ENCODE results near the gene UBR2. TPM values are rescaled to one million over a fixed set of nuclear protein-coding genes. Genes with fewer than 3 reads are reported as not detected.
A peak's percentile ranks its signal among the peaks of the same experiment; 100 is the strongest.

UBR2 gene
- total RNA-seq, result 10 to 100 TPM; 33.3 to 39.7 TPM
- 10 to 100 TPM; 20.3 to 20.8 TPM for polyA plus RNA-seq (ENCODE audit: insufficient read length in 2 of 2)
- long read RNA-seq, donor 1, result 0 reads
- long read RNA-seq, donor 2, result 0 reads
- long read RNA-seq, donor 3, result 0 reads
- long read RNA-seq, donor 4, partial matches to known transcripts, result 23 of 23 reads
- long read RNA-seq, donor 4, other reads (novel, unspliced or antisense), result 0 of 23 reads

DNA sequence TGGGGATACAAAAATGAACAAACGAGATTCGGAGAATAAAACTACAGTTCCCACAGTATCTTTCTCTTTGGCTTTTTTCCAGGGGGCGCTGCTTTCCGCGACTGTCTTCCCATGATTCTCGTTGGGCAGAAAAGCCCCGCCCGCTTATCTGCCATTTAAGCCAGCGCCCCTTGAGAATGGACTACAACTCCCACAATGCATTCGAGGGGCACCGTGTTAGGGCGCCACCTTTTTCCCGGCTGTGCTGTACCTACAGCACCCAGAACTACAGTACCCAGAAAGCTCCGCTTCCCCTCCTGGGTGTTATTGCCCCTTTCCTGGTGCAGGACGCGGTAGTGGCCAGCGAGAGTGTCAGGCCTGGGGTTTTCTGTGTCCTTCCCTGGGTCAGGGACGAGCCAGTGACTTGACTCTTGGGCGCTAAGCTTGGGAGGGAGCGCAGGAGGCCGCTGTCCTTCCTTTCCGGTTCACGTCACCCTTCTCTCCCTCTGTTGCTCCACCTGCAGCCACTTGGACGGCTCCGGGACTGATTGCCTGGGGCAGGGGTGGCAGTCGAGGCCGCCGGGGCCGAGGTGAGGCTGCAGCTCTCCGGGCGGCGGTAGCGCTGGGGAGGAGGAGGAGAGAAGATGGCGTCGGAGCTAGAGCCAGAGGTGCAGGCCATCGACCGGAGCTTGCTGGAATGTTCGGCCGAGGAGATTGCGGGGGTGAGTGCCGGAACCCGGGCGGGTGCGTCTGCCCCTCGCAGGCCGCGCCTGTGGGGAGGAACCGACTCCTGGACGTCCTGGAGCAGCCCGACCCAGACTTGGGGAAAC is at the start of gene UBR2:
Gene UBR2, plus strand, starts transcription at position 333 of the 809 bp plus-strand sequence. Its CDS starts 291 bp downstream, at position 624.
- peaks cover 5% of the 10 kb centered on the region for H3K4me1 ChIP-seq (ENCODE audit: control insufficient read depth, insufficient read depth, low read length)
- peak within 1 kb of the TSS; percentile 99 for H3K4me3 ChIP-seq (ENCODE audit: low read depth, low read length)
- peaks cover 2% of the 10 kb centered on the region for H3K36me3 ChIP-seq (ENCODE audit: control insufficient read depth, insufficient read depth, low read length)
- peak; percentile 93 to 100 (median 98) for DNase-seq (ENCODE audit: low read depth in 4 of 6, low spot score in 6 of 6)
- peak within 1 kb of the TSS; percentile 99 for H3K27ac ChIP-seq (ENCODE audit: low read depth, low read length)
- H3K27me3 ChIP-seq (ENCODE audit: control insufficient read depth, insufficient read depth, low read length), result no peaks in the 10 kb centered on the region
- H3K9me3 ChIP-seq (ENCODE audit: control insufficient read depth, insufficient read depth, low read length), result no peaks in the 10 kb centered on the region
- under 1% methylated on average over 50 of the region's 50 CpGs for WGBS (ENCODE audit: insufficient coverage)

DNA sequence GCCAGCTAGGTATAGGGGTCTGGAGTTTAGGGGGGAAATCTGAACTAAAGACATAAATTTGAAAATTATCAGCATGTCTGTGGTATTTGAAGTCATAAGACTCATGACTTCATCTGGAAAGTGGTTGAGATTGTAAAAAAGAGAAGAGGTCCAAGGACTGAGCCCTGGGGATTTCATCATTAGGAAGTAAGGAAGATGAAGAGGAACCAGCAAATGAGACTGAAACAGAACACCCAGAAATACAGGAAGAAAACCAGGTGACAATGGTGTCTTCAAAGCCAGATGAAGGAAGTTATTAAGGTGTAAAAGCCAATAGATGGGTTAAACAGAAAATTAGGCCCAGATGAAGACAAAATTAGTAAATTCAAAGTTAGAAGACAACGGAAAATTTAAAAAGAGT is 49.1 kb upstream of the UBR2 start:
- no peak overlapping the region for H3K27ac ChIP-seq (ENCODE audit: low read depth, low read length)
- no peaks in the 10 kb centered on the region for H3K36me3 ChIP-seq (ENCODE audit: control insufficient read depth, insufficient read depth, low read length)
- no peaks in the 10 kb centered on the region for H3K9me3 ChIP-seq (ENCODE audit: control insufficient read depth, insufficient read depth, low read length)
- no peak for DNase-seq (ENCODE audit: low read depth in 4 of 6, low spot score in 6 of 6)
- WGBS (ENCODE audit: insufficient coverage), result 100% methylated on average over 1 of the region's 1 CpG
- H3K4me1 ChIP-seq (ENCODE audit: control insufficient read depth, insufficient read depth, low read length), result no peaks in the 10 kb centered on the region
- no peak overlapping the region for H3K4me3 ChIP-seq (ENCODE audit: low read depth, low read length)
- H3K27me3 ChIP-seq (ENCODE audit: control insufficient read depth, insufficient read depth, low read length), result no peaks in the 10 kb centered on the region

DNA sequence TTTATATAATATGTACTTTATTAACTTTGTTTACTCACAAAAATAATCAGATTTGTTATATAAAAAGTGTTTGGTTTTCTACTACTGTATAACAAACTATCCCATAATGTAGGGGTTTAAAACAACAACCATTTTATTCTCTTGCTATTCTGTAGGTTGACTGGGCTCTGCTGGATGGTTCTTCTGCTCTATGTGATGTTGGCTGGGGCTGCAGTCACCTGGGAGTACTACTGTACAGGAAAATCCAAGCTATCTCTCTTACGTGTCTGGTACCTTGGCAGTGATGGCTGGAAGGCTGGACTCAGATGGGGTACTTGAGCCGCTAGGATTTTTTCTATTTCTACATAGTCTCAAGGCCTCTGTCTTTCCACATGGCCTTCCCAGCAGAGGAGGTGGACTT is 44.0 kb upstream of the UBR2 start:
- H3K4me3 ChIP-seq (ENCODE audit: low read depth, low read length), result no peak overlapping the region
- WGBS (ENCODE audit: insufficient coverage), result 100% methylated on average over 2 of the region's 2 CpGs
- no peaks in the 10 kb centered on the region for H3K27me3 ChIP-seq (ENCODE audit: control insufficient read depth, insufficient read depth, low read length)

DNA sequence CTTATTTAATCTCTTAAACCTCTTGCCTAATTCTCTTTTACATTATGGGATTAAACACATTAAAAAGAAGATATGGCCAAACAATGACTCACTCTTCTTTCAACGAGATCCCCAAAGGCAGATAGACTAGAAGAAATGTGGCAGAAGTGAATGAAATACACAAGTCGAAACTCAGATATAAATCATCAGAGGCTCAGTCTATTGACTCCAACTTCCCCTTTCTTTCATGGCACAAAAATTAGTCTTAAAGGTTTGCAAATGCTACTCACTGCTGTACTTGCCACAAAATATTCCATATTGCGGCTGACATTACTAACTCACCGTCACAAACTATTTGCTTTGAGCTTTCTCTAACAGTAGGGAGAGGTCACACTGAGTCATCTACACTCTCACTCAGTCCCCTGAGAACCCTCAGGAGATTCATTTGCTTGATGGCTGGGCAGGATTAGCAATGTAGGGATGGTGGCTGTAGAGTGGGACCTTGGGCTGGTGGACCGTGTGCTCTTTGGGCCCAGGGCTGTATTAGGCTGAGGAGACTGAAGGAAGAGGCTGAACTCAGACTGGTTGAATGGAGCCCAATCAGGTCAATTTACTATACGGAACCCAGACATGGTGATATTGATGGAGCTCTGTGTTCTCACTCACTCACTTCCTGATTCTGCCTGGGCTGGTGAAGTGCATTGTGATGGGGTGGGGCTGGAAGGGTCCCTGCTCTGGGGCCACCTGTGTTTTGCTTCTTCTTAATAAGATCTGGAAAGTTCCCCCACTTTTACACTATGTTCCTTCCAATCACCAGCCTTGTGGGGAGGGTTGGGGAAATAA is 42.8 kb upstream of the UBR2 start:
- Histone ChIP-seq H3K4me1 (ENCODE audit: control insufficient read depth, insufficient read depth, low read length) (no peaks in the 10 kb centered on the region), H3K9me3 (ENCODE audit: control insufficient read depth, insufficient read depth, low read length) (no peaks in the 10 kb centered on the region), H3K4me3 (ENCODE audit: low read depth, low read length) (no peak overlapping the region), H3K36me3 (ENCODE audit: control insufficient read depth, insufficient read depth, low read length) (no peaks in the 10 kb centered on the region), H3K27ac (ENCODE audit: low read depth, low read length) (no peak overlapping the region), H3K27me3 (ENCODE audit: control insufficient read depth, insufficient read depth, low read length) (no peaks in the 10 kb centered on the region)
- no peak for DNase-seq (ENCODE audit: low read depth in 4 of 6, low spot score in 6 of 6)
- 100% methylated on average over 1 of the region's 6 CpGs for WGBS (ENCODE audit: insufficient coverage)

More for the DNA sequence above, 44.0 kb upstream of the UBR2 start:
- H3K9me3 ChIP-seq (ENCODE audit: control insufficient read depth, insufficient read depth, low read length), result no peaks in the 10 kb centered on the region
- no peak overlapping the region for H3K27ac ChIP-seq (ENCODE audit: low read depth, low read length)
- no peaks in the 10 kb centered on the region for H3K36me3 ChIP-seq (ENCODE audit: control insufficient read depth, insufficient read depth, low read length)
- DNase-seq (ENCODE audit: low read depth in 4 of 6, low spot score in 6 of 6), result no peak
- H3K4me1 ChIP-seq (ENCODE audit: control insufficient read depth, insufficient read depth, low read length), result no peaks in the 10 kb centered on the region

DNA sequence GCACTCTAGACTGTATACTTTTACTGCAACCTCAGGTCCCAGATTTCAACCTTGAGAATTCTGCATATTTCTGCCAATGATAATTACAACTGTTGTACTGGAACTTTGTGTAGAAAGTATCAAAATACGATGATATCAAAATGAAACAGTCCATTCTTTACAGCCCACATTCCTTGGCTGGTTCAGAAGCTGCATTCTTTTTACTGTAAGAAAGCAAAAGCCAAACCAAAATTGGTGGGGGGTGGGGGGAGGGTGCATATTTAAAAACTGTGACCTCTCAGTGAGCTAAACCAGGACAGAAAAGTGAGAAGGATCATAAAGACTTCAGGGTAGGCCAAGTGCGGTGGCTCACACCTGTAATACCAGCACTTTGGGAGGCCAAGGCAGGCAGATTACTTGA is 41.8 kb upstream of the UBR2 start:
- Histone ChIP-seq H3K27me3 (ENCODE audit: control insufficient read depth, insufficient read depth, low read length) (no peaks in the 10 kb centered on the region), H3K4me3 (ENCODE audit: low read depth, low read length) (no peak overlapping the region), H3K27ac (ENCODE audit: low read depth, low read length) (no peak overlapping the region), H3K36me3 (ENCODE audit: control insufficient read depth, insufficient read depth, low read length) (no peaks in the 10 kb centered on the region), H3K4me1 (ENCODE audit: control insufficient read depth, insufficient read depth, low read length) (no peaks in the 10 kb centered on the region), H3K9me3 (ENCODE audit: control insufficient read depth, insufficient read depth, low read length) (no peaks in the 10 kb centered on the region)
- WGBS (ENCODE audit: insufficient coverage), result 88% methylated on average over 1 of the region's 2 CpGs
- no peak for DNase-seq (ENCODE audit: low read depth in 4 of 6, low spot score in 6 of 6)

DNA sequence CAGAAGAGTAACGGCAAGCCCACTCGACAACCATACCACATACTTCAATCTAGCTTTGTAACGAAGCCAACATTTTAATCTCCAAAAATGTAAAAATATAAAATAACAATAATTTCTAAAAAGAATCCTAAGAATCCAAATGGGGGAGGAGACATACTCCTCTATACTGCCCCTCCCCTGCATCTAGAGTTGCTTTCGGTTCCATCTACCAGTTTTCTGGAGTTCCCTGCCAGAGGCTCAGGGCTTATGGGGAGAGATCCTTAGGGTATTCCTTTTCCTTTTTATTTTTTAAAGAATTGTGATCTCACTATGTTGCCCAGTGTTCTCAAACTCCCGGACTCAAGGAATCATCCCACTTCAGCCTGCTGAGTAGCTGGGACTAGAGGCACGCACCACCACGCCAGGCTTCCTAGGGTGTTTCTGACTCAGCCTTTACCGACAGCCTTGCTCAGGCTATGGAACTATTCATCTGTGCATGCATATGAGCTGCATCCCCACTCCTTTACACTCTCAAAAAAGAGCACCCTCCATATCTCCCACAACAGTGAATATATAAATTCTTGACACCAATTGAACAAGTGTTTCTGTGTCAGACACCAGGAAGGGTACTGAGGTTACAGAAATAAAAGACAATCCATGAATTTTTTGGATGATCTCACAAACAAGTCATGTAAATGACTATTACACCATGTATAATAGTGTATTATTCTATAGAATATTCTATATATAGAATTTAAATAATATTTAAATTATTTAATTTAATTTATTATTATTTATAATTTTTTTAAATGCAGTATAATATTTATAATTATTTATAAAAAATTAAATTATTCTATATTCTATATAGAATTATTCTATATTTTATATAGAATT is 40.7 kb upstream of the UBR2 start:
- 70% methylated on average over 4 of the region's 8 CpGs for WGBS (ENCODE audit: insufficient coverage)
- H3K4me3 ChIP-seq (ENCODE audit: low read depth, low read length), result no peak overlapping the region
- no peak overlapping the region for H3K27ac ChIP-seq (ENCODE audit: low read depth, low read length)
- no peaks in the 10 kb centered on the region for H3K9me3 ChIP-seq (ENCODE audit: control insufficient read depth, insufficient read depth, low read length)
- H3K36me3 ChIP-seq (ENCODE audit: control insufficient read depth, insufficient read depth, low read length), result no peaks in the 10 kb centered on the region
- H3K4me1 ChIP-seq (ENCODE audit: control insufficient read depth, insufficient read depth, low read length), result no peaks in the 10 kb centered on the region
- DNase-seq (ENCODE audit: low read depth in 4 of 6, low spot score in 6 of 6), result no peak
- H3K27me3 ChIP-seq (ENCODE audit: control insufficient read depth, insufficient read depth, low read length), result no peaks in the 10 kb centered on the region

DNA sequence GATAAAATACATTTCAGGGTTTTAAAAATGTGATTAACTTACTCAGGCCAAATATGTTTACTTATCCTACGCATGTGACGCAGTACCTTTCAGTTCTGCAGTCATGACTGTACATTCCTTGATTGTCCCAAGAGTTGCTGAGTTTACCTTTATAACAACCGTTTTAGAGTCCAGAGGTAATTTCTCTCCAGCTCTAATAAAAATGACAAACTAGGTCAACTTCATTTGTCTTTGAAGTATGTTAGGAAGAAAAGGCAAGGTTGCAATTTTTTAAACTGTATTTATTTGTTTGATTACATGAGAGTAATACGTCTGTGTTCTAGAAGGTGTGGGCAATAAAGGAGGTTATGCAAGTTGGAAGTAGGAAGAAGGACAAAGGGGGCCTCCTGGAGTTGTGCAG is 38.6 kb upstream of the UBR2 start:
- no peaks in the 10 kb centered on the region for H3K36me3 ChIP-seq (ENCODE audit: control insufficient read depth, insufficient read depth, low read length)
- no peak overlapping the region for H3K27ac ChIP-seq (ENCODE audit: low read depth, low read length)
- H3K4me3 ChIP-seq (ENCODE audit: low read depth, low read length), result no peak overlapping the region
- H3K4me1 ChIP-seq (ENCODE audit: control insufficient read depth, insufficient read depth, low read length), result no peaks in the 10 kb centered on the region
- no peaks in the 10 kb centered on the region for H3K9me3 ChIP-seq (ENCODE audit: control insufficient read depth, insufficient read depth, low read length)
- H3K27me3 ChIP-seq (ENCODE audit: control insufficient read depth, insufficient read depth, low read length), result no peaks in the 10 kb centered on the region
- DNase-seq (ENCODE audit: low read depth in 4 of 6, low spot score in 6 of 6), result no peak
- WGBS (ENCODE audit: insufficient coverage), result 100% methylated on average over 1 of the region's 4 CpGs

DNA sequence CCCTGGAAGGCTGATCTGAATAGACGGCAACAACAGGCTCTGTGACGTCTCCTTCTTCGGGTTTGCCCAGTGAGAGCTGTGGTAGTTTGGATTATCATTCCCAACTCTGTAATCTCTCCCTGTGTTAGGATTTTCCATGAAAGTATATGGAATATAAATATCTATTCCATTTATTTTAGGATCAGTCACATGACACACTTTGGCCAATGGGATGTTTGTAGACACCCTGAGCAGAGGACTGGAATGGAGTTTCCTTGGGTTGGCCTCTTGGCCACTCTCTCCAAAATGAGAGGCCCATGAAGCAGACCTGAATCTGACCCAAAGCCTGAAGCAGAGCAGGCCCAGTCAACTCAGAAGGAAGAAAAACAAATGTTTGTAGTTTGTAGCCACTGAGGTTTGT is 37.2 kb upstream of the UBR2 start:
- Histone ChIP-seq H3K36me3 (ENCODE audit: control insufficient read depth, insufficient read depth, low read length) (no peaks in the 10 kb centered on the region), H3K9me3 (ENCODE audit: control insufficient read depth, insufficient read depth, low read length) (no peaks in the 10 kb centered on the region), H3K4me1 (ENCODE audit: control insufficient read depth, insufficient read depth, low read length) (no peaks in the 10 kb centered on the region), H3K27me3 (ENCODE audit: control insufficient read depth, insufficient read depth, low read length) (no peaks in the 10 kb centered on the region), H3K27ac (ENCODE audit: low read depth, low read length) (no peak overlapping the region), H3K4me3 (ENCODE audit: low read depth, low read length) (no peak overlapping the region)
- no peak for DNase-seq (ENCODE audit: low read depth in 4 of 6, low spot score in 6 of 6)
- no CpG with 5 or more reads among the region's 3 CpGs for WGBS (ENCODE audit: insufficient coverage)

DNA sequence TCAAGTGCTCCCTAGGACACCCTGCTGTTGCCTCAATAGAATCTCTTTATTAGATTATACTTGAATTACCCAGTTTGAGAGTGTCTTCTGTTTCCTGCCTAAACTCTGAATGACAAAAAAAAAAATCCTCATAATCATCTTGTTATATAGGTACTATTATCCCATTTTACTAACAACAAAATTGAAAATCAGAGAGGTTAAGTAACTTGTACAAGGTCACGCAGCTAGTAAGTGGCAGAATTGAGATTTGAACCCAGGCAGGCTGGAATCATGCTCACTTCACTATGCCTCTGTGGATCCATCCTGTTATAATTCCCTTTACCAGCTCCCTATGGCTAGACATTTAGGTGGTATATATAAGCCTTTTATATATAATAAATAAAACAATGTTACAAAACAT is 36.6 kb upstream of the UBR2 start:
- no peak for DNase-seq (ENCODE audit: low read depth in 4 of 6, low spot score in 6 of 6)
- WGBS (ENCODE audit: insufficient coverage), result no CpG with 5 or more reads among the region's 1 CpG

More for the DNA sequence above, 36.6 kb upstream of the UBR2 start:
- no peak overlapping the region for H3K27ac ChIP-seq (ENCODE audit: low read depth, low read length)
- no peaks in the 10 kb centered on the region for H3K36me3 ChIP-seq (ENCODE audit: control insufficient read depth, insufficient read depth, low read length)
- no peaks in the 10 kb centered on the region for H3K9me3 ChIP-seq (ENCODE audit: control insufficient read depth, insufficient read depth, low read length)
- H3K27me3 ChIP-seq (ENCODE audit: control insufficient read depth, insufficient read depth, low read length), result no peaks in the 10 kb centered on the region
- no peaks in the 10 kb centered on the region for H3K4me1 ChIP-seq (ENCODE audit: control insufficient read depth, insufficient read depth, low read length)
- no peak overlapping the region for H3K4me3 ChIP-seq (ENCODE audit: low read depth, low read length)

Measured in spinal cord (tissue), 10 donors.